GM18499 (cell line): ENCODE data around the gene C19orf44.

ENCODE experiments used
- ATAC-seq: cut with Tn5 transposase; IDR thresholded peaks from one replicate; pipeline ENCODE4 v1.9.1; 2021; ENCODE audit warnings: moderate number of reproducible peaks; ENCODE audit not compliant: insufficient read depth, unreplicated experiment

The C19orf44 gene

GRCh38 chr19:16566161-16566560 lies 70.0 kb downstream of the C19orf44 start:
- no peak for ATAC-seq

GRCh38 chr19:16566702-16567101 lies 70.5 kb downstream of the C19orf44 start:
- no peak for ATAC-seq

- ATAC-seq, result no peak
Observed at GRCh38 chr19:16569609-16570320, 73.6 kb downstream of the C19orf44 start.
